KG1 (cell line): ENCODE data around the gene MEIOB.
"Not testable (repeated sequence)": the region's sequence is repeated elsewhere in the genome, so short reads cannot be mapped to it uniquely, and the experiment has no call there.

Source experiments
- DNase-seq: peaks from one replicate; lab custom pipeline; 2025; lab: John Stamatoyannopoulos, UW

The MEIOB gene, protein sequence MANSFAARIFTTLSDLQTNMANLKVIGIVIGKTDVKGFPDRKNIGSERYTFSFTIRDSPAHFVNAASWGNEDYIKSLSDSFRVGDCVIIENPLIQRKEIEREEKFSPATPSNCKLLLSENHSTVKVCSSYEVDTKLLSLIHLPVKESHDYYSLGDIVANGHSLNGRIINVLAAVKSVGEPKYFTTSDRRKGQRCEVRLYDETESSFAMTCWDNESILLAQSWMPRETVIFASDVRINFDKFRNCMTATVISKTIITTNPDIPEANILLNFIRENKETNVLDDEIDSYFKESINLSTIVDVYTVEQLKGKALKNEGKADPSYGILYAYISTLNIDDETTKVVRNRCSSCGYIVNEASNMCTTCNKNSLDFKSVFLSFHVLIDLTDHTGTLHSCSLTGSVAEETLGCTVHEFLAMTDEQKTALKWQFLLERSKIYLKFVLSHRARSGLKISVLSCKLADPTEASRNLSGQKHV

DNA sequence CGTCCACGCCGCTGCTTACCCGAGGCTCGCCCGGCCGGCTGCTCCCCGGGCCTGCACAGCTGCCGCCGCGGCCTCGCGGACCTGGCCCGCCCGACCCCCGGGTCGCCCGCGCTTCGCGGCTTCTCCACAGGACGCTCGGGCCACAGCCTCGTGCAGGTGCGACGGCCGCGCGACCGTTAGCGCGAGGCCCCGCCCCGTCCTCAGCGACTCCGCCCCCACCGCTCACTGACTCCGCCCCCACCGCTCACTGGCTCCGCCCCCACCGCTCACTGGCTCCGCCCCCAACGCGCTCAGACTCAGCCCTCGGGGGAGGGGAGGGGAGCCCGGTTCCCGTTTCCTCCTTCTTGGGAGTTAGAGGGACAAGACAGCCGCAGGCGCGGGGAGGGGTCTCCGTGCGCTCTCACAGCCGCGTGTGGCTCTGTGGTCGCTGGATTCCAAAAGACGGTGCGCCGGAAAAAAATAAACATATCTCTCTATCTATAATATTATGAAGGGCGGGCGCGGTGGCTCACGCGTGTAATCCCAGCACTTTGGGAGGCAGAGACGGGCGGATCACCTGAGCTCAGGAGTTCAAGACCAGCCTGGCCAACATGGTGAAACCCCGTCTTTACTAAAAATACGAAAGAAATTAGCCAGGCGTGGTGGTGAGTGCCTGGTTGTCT is at the start of gene MEIOB:
Gene MEIOB, minus strand, starts transcription at position 191 of the 662 bp plus-strand sequence. CDS start 3,989 bp downstream, outside the sequence.
- no peak for DNase-seq

DNA sequence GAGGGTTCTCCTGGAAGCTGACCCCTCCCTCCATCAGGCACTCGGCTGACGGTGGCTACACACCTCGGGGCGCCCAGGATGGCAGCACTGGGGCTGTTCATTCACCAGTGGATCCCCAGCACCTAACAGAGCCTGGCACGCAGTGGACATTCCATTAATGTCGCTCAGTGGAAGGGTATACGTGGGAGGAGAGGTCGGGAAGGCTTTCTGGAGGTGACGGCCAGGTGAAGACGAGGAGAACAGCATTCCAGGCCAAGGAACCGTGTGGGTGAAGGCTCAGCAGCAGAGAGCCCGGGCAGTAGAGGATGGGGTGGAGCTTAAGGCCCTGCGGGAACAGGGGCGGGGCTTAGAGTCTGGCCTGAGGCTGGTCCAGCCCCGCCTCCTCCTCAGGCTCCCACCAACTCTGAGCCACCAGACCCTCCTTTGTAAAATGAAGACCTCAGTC is 48.8 kb upstream of the MEIOB start:
- DNase-seq, result no peak

DNA sequence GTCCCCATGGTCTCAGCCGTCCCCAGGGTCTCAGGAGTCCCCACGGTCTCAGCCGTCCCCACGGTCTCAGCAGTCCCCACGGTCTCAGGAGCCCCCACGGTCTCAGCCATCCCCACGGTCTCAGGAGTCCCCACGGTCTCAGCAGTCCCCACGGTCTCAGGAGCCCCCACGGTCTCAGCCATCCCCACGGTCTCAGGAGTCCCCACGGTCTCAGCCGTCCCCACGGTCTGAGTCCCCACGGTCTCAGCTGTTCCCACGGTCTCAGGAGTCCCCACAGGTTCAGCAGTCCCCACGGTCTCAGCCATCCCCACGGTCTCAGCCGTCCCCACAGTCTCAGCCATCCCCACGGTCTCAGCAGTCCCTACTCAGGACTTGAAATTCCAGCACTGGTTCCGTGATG is 48.2 kb upstream of the MEIOB start:
- DNase-seq, result not testable (repeated sequence)

DNA sequence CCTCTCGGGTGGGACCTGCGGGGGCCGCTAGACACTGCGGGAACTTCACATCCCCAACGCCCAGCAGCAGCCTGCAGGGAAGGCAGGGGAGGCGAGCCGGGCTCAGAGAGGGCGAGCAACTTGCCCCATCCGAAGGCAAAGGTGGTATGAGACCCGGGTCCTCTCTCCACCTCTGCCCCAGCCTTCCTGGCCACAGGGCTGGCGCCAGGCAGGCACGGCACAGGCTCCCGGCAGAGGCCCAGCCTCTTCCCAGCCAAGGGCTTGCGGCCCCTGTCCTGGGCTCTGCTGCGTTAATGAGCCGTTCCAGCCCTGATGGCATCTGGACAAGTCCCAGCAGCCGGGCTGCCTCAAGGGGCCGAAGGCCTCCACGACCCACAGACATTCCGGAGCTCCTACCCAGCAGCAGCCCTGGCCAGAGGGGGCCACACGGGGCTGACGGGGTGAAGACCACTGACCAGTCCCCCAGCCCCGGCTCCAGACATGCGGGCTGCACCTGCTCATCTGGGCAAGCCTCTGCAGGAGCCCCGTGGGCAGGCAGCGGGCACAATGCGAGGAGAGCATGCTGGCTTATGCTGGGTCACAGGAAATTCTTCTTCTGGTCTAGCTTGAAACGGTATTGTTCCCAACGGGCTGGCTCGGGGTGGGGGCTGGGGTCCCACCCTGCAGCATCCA is 47.5 kb upstream of the MEIOB start:
- no peak for DNase-seq

DNA sequence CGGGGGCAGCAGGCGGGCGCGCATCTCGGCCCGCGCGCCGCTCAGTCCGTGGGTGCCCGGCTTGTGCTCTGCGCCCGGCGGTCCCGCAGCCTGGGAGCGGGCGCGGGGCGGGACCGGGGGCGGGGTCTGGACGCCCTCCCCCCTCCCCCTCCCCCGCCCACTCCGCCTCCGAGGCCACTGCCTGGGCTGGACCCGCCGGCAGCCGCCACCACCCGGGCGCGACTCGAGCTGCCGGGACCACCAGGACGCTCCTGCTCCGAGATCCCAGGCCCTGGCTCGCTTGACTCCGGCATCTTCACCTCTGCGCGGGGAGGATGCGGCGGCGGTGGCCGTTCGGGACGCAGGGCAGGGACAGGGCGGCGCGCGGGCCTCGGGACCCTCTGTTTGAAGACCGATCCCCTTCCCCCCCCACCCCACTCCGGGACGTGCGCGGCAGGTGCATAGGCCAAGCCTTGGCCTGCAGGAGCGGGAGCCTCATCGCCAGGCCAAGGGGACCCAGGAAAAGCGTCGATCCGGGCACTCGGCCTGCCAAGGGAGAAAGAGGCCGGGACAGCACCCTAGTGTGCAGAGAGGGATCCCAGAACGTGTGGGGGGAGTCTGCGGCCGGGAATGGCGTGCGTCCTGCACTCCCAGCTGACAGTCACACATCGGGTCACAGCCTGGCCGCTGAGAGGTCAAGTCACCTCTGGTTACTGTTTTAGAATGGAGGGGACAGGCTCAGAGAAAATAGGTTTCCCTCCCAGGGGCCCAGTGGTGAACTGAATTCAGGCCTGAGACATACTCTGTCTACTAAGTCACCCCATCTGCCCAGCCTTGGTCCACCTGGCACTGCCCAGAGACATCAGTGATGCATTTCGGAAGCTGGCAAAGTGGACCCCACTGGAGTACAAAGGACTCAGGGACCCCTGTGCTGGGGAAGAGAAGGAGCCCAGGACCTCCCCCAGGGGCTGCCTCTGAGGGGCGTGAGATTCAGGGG is 46.7 kb upstream of the MEIOB start, which contains the start of gene HS3ST6:
Gene HS3ST6, minus strand, starts transcription at position 65 of the 976 bp plus-strand sequence. CDS start 92 bp downstream, outside the sequence.
- DNase-seq, result no peak

DNA sequence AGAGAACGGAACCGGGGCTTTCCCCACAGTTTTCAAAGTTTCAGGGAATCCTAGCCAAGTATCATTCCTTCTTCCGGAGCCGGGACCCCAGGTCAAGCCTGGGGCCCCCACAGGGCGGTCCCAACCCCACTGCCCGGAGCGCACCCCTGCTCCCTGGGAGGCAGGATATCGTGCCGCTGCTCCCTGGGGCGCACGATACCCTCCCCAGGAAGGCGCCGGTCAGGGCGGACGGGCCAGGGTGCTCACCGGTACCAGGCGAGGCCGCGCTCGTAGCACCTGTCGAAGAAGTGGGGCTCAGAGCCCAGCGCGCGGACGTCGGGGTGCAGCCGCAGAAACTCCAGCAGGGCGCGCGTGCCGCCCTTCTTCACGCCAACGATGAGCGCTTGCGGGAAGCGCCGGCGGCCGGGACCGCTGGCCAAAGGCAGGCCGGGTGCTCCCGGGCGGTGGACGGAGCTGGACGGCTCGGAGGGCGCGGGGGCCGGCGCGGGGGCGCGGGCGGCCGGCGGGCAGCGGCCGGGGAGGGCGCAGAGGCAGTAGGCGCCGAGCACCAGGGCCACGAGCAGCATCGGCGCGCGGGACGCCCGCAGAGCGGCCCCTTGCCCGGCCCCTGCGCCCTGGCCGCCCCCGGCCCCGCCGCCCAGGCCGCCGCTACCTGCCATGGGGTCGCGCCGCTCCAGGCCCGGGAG is 45.8 kb upstream of the MEIOB start:
- no peak for DNase-seq

DNA sequence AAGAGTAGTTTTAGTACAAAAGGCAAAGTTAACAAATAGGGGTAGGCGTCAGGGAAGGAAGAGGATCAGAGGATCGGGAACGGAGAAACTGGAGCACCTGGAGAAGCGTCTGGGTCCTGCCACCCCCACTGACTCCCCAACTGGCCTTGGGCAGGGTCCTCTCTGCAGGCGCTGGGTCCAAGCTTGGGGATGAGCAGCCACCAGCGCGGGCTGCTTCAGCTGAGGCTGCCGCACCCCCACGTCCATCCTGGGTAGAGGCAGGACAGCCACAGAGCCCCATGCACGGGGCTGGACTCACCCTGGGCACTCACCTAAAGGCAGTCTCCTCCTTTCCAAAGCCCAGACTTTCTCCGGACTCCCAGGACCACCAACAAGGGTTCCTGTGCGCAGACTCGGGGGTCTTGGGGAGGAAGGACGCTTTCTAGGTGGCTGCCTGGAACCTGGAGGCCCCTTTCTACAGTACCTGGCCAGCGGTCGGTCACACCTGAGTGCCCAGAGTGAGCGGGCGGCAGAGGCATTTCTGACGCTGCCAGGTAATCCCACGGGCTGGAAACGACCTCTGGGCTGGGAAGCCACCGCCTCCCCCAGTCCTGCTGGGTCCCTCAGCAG is 45.2 kb upstream of the MEIOB start:
- no peak for DNase-seq

DNA sequence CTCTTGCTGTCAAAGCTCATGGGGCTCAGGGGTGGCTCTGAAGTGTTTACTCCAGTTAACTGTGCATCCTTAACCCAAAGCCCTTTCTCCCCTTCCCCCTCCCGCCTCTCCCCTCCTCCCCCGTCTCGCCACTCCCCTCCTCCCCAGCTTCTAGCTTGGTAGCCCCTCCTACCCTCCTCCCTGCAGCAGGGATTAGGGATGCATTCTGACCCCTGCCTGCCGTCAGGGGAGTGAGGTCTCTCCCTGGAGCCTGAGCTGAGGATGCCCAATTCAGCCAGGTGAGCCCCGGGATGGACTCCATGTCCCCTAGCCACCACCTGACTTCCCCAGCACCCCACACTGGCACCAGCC is 44.7 kb upstream of the MEIOB start:
- no peak for DNase-seq

DNA sequence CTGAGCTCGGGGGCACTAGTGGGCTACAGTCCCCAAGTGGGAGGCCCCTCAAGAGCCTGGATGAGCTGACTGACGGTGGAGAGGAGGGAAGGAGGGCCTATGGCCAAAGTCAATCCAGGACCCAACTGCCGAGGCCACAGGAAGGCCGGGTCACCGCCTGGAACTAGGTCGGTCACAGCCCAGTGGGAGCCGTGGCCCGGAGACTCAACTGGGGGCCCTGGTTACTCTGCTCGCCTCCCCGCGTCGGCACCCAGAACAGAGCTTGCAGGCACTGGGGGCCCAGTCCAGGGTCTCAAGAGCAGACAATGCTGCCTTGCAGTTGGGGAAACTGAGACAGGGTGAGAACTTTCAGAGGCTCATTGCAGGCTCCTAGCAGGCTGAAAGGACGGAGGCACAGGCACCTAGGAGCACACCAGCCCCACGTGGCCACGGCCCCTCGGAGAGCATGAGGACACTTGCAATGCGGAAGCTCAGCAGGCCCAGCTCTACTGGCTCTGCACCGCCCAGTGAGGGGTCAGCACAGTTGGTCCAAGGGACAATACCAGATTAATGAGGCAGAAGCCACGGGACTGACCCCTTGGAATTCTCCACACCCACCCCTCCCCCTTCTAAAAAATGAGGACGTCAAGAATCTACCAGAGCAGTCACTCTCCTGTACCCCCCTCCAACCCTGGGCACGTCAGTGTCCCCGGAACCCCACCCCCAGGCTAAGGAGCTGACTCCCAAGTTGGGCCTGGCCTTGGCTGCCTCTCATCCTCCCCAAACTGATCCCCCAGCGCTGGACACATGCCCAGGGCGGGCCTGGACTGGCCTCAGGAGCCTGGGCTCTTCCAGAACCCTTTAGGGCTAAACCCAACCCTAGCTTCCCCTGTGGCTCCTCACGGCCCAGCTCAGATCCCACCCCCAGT is 44.0 kb upstream of the MEIOB start:
- DNase-seq, result no peak

DNA sequence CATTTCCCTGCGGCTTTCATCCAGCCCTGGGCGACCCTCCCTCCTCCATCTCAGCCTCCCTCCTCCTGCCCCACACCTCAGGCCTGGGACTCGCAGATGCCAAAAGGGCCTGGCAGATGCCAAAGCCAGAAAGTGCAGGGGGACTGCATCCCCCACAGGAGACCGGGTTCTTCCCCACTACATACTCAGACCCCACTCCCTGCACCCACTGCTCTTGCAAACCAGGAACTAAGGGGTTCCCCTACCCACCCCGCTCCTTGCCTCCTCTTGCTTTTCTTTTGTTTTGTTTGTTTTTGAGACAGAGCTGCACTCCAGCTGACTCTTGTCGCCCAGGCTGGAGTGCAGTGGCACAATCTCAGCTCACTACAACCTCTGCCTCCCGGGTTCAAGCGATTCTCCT is 43.0 kb upstream of the MEIOB start:
- no peak for DNase-seq

DNA sequence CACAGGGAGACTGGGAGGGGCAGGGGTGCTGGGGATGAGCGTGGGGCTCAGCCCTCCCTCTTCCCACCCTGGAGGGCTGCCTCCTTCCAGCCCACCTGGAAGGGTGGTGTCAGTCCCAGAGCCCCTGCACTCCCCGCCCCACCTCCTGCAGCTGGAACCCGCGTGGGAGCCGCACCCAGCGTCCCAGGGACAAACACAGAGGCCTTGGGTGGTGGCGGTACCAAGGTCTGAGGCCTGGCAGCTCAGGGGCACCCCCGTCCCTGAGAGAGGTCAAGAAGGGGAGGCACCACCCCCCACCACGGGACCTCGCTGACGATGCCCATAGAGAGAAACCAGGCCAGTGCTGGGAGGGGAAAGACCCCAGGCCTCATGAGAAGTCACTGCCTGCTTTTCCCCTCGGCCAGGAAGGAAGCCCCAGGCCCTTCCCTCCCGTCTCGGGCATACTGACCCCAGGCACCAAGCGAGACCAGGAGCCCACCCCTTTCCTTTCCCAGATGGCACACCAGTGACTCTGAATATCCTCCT is 42.2 kb upstream of the MEIOB start:
- DNase-seq, result no peak

DNA sequence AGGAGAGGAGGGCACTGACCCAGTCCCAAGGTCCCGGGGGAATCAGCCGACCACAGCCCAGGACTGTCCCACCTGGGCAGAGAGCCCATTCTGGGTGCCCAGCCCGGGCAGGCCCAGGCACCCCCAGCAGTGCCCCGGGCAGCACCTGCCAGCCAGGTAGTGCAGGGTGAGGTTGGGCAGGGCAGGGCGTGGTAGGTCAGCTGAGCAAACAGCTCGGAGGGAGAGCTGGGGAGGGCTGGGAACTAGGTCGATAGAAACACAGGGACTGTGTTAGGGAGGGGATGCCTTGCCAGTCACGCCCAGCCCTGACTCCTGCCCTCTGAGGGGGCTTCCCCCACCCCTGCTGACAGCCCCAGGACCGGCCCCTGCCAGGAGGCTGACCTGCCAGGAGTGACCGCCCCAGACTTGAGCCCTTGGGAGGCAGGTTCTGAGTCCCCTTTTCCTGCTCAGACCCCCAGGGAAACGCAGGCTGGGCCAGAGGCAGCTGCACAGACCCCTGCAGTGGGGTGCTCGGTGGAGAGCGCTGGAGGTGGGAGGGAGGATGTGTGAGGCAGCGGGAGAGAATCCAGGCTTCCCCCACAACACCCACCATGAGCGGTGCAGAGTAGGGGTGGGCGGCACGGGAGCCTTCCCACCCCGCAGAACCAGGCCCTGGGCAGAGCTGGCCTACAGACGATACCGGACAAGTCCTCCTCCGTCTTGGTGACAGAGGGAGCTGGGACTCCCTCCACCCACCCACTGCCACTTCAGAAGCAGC is 41.5 kb upstream of the MEIOB start:
- no peak for DNase-seq

DNA sequence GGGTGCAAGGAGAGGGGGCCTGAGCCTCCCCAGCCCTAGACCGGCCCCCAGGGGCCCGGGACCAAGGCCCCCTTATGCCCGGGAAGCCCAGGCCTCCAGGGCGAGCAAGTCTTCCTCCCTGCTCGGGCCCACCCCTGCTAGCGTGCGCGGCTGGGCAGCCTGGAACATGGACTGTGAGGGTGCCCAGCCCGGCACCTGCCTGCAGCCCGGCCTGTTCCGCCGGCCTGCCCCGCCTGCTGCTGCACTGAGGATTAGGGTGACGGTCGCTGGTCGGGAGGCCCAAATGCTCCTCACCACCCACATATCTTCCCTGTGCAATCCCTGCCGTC is 40.2 kb upstream of the MEIOB start:
- DNase-seq, result no peak

DNA sequence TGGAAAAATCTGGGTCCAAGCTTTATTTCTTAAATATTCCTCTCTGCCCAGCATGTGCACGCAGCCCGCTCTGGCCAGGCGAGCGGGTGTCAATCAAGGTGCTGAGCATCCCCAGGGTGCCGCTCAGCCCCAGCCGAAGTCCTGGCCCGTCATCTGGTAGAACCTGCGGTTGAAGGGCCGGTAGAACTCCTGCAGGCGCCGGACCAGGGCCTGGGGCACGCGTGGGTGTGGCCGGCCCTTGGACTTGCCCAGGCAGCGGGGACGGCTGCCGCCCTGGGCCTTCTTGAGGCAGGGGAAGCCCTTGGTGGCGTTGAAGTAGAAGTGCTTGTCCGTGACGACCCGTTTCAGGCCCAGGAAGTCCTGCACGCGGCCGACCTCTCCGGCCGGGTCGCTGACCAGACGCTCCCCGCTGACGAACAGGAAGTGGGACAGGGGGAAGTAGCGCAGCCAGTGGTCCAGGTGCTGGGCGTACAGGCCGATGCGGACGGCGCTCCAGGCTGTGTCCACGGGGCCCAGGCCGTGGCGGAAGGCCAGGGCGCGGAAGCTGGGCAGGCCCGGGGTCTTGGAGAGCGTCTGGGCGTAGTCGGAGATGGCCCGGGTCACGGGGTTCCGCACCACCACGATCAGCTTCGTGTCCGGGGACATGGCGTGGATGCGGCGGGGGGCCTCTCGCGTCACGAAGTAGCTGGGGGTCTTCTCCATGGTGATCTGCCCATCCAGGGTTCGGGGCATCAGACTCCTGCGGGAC is 39.7 kb upstream of the MEIOB start:
- DNase-seq, result no peak

DNA sequence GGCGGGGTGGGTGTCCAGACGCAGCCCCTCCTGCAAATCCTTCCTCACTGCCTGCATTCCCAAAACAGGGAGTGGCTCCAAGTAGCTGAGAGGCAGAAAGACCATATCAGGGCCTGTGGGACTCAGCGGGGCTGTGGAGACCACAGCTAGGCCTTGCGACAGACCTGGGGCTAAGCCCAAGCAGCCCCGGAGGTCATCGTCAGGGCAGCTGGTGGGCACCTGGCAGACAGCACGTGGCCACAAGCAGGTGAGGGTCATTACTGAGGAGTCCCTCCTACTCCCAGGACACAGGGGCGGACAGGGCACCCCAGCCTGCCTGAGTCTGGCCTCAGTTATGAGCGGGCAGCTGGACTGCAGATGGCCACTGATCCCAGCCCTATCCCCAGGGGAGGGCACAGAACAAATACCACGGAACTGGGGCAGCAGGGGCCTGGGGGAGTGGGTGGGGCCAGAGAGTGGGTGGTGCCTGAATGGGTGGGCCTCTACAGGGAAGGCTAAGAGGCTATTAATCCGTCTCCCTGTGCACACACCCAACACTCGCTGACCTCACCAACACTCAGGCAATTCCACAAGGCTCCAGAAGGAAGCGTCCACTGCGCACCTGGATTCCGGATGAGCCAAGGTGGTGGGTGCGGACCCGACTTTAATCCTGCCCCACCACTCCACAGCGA is 37.7 kb upstream of the MEIOB start:
- no peak for DNase-seq

DNA sequence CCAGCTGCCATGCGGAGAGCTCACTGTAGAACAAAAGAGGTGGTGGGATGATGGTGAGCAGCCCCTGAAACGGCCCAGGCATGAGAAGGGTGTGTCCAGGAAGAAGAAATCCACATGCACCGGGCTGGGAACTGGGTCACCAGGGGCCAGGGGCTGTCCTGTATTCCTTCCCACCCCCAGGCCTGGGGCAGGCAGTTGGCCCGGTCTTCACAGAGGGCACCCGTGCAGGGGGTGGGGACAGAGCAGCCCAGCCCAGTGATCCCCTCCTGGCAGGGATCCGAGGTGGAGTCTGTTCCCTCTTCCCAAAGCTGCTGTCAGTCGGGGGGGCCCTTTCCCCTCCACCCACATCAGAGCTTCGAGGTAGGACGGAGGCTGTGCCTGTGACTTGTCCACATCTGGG is 37.0 kb upstream of the MEIOB start:
- no peak for DNase-seq

DNA sequence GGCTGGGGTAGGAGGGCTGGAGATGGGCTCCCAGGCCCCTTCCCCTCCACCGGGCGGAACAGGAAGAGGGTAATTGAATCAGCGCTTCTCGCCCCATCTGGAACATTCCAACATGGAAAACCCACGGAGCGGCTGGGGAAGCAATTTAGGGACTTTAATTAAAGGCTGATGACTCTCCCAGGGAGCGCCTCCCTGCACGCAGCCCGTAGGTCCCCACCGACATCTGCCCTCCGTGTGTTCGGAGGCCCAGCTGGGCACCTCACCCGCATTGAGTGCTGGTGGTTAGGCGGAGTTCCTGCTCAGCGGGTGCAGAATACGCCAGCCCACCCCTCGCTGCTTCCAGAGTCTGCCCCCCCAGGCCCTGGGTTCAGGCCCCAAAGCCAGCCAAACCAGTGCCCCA is 36.2 kb upstream of the MEIOB start:
- no peak for DNase-seq
